K562 (cell line): ENCODE data around the gene MFSD11. TPM values are rescaled to one million over a fixed set of nuclear protein-coding genes. Genes with fewer than 3 reads are reported as not detected.
A peak's percentile ranks its signal among the peaks of the same experiment; 100 is the strongest.
"Not testable (repeated sequence)": the region's sequence is repeated elsewhere in the genome, so short reads cannot be mapped to it uniquely, and the experiment has no call there.

ENCODE experiments used
- ATAC-seq: fragments of 200-7000 bp; cut with Tn5 transposase; 3 replicates; pipeline ENCODE4 v1.9.1; 2020; ENCODE audit warnings: moderate library complexity
- BruUV-seq: library from RNA; stranded (reverse); fragments of 400-500 nt; replicated peaks from 2 replicates; lab custom pipeline; 2021; lab: Mats Ljungman, UMichigan
- CTCF ChIA-PET: fragments of 300-600 bp; formaldehyde crosslinking; extraction: SDS; loops from one replicate; lab custom pipeline; 2021; ENCODE audit warnings: low intra/inter-chr PET ratio; lab: Yijun Ruan, JAX
- POLR2A ChIA-PET: fragments of 300-600, 350-650 bp; sonication (Branson Sonifier 250); formaldehyde crosslinking; extraction: SDS; loops from one replicate; lab custom pipeline; 2021; ENCODE audit warnings: antibody characterized with exemption, inconsistent platforms; lab: Yijun Ruan, JAX
- DNase-seq, 4 experiments: peaks; one replicate each; pipeline versions ENCODE4 v3.0.0 to v3.0.0-alpha.2; 2011 to 2018; ENCODE audit warnings: low spot score in 3 of 4, mixed read lengths in 3 of 4; ENCODE audit errors: extremely low read depth in 1 of 4
- FAIRE-seq: peaks from 2 replicates; lab custom pipeline; 2011; peaks lifted over from hg19 to GRCh38; lab: Jason Lieb, UNC
- H2AFZ ChIP-seq: 2 replicates; pipeline ENCODE4 v1.6.0; 2011; ENCODE audit warnings: low read depth, low read length, control low read depth, inconsistent platforms
- H3K27ac ChIP-seq: fragments of 200-600 bp; 3 replicates; pipeline ENCODE4 v1.8.0; 2011; ENCODE audit warnings: low read depth, mild to moderate bottlenecking, control low read depth, inconsistent platforms, low read length, moderate library complexity, mixed read lengths; ENCODE audit errors: extremely low read depth
- H3K27me3 ChIP-seq, 2 experiments: fragments of 300-600 bp in 1 of 2; 2 replicates in 1 of 2; 3 replicates in 1 of 2; pipeline versions ENCODE4 v1.6.0 to v1.8.0; 2011; ENCODE audit warnings: inconsistent platforms in 2 of 2, low read length in 2 of 2, mild to moderate bottlenecking in 1 of 2, mixed read lengths in 1 of 2, moderate library complexity in 1 of 2; ENCODE audit not compliant: control insufficient read depth in 2 of 2, insufficient read depth in 2 of 2
- H3K36me3 ChIP-seq: fragments of 300-600 bp; 3 replicates; pipeline ENCODE4 v1.8.0; 2011; ENCODE audit warnings: mild to moderate bottlenecking, low read length, inconsistent platforms; ENCODE audit not compliant: control insufficient read depth, insufficient read depth
- H3K4me1 ChIP-seq, 2 experiments: fragments of 200-600 bp in 1 of 2; replicated peaks in 1 of 2; 2 replicates in 1 of 2; 3 replicates in 1 of 2; pipeline versions ENCODE4 v1.5.1 to v1.8.0; 2011; ENCODE audit warnings: inconsistent platforms in 2 of 2, low read length in 2 of 2, mild to moderate bottlenecking in 1 of 2, mixed read lengths in 1 of 2, moderate library complexity in 1 of 2; ENCODE audit not compliant: control insufficient read depth in 2 of 2, insufficient read depth in 2 of 2
- H3K4me2 ChIP-seq: 2 replicates; pipeline ENCODE4 v1.6.1; 2011; ENCODE audit warnings: low read length, control low read depth, inconsistent platforms, mixed read lengths; ENCODE audit not compliant: insufficient read depth
- H3K4me3 ChIP-seq: fragments of 200-600 bp; sonication (generic), shearing (Covaris generic); 2 replicates; pipeline ENCODE4 v1.5.1; 2016; ENCODE audit warnings: control low read depth, inconsistent platforms
- H3K79me2 ChIP-seq: fragments of 200-600 bp; 3 replicates; pipeline ENCODE4 v1.8.0; 2011; ENCODE audit warnings: low read length, inconsistent platforms; ENCODE audit not compliant: control insufficient read depth, insufficient read depth
- H3K9ac ChIP-seq, 2 experiments: 2 replicates each; pipeline versions ENCODE4 v1.6.0 to v1.6.1; 2011; ENCODE audit warnings: low read depth in 2 of 2, low read length in 2 of 2, control low read depth in 1 of 2, inconsistent platforms in 1 of 2, mild to moderate bottlenecking in 1 of 2, mixed read lengths in 1 of 2; ENCODE audit not compliant: insufficient read depth in 1 of 2
- H3K9me1 ChIP-seq: one replicate; pipeline ENCODE4 v1.6.0; 2011; ENCODE audit warnings: inconsistent platforms, mild to moderate bottlenecking, low read length, moderate library complexity; ENCODE audit not compliant: control insufficient read depth, insufficient read depth
- H3K9me3 ChIP-seq: replicated peaks from 2 replicates; pipeline ENCODE4 v1.5.1; 2011; ENCODE audit warnings: low read depth, low read length, inconsistent platforms; ENCODE audit not compliant: control insufficient read depth, insufficient read depth
- H4K20me1 ChIP-seq: replicated peaks from 2 replicates; pipeline ENCODE4 v1.6.1; 2011; ENCODE audit warnings: low read length, inconsistent platforms, mixed read lengths; ENCODE audit not compliant: control insufficient read depth, insufficient read depth
- CXXC5 ChIP-seq: fragments of 250-450 bp; sonication (Bioruptor Pico); IDR thresholded peaks from 2 replicates; pipeline ENCODE4 v1.8.0; 2022; ENCODE audit warnings: inconsistent platforms, mild to moderate bottlenecking, moderate library complexity
- EGR1 ChIP-seq: fragments of 450-650 bp; conservative IDR thresholded peaks from 2 replicates; pipeline ENCODE4 v1.6.1; 2017; ENCODE audit warnings: mild to moderate bottlenecking
- MAZ ChIP-seq, 2 experiments: fragments of 450-650 bp in 1 of 2; sonication (generic) in 1 of 2; formaldehyde crosslinking; IDR thresholded peaks in 1 of 2; conservative IDR thresholded peaks in 1 of 2; 2 replicates each; pipeline versions ENCODE4 v1.4.0 to v1.5.0; 2020; ENCODE audit warnings: mild to moderate bottlenecking in 1 of 2, missing genetic modification reagents in 1 of 2
- MGA ChIP-seq: fragments of 450-650 bp; IDR thresholded peaks from 2 replicates; pipeline ENCODE4 v1.6.1; 2016; ENCODE audit warnings: mild to moderate bottlenecking, moderate library complexity
- POLR2G ChIP-seq: fragments of 200-400 bp; formaldehyde crosslinking; IDR thresholded peaks from 2 replicates; pipeline ENCODE4 v1.6.1; 2017; ENCODE audit warnings: low read depth, mild to moderate bottlenecking, antibody characterized with exemption, low read length, moderate library complexity
- RBBP5 ChIP-seq: fragments of 200-600 bp; sonication (generic); IDR thresholded peaks from 2 replicates; pipeline ENCODE4 v1.6.1; 2012; ENCODE audit warnings: borderline replicate concordance, mild to moderate bottlenecking, low read length, control low read depth, inconsistent platforms; ENCODE audit not compliant: insufficient read depth, poor library complexity, severe bottlenecking
- ZFX ChIP-seq: sonication (generic); formaldehyde crosslinking; IDR thresholded peaks from 2 replicates; pipeline ENCODE4 v1.8.0; 2022; ENCODE audit warnings: mild to moderate bottlenecking, missing genetic modification reagents, moderate library complexity
- WGBS: fragments of 100-300 bp; shearing (Covaris generic); methylation state at CpG from one replicate; pipeline ENCODE4 v1.1.6; 2016; ENCODE audit warnings: low coverage, mixed read lengths; ENCODE audit not compliant: insufficient coverage; ENCODE audit errors: missing lambda C conversion rate; 5-methylcytosine and 5-hydroxymethylcytosine counted together
- in situ Hi-C: fragments of 300-500 bp; cut with MboI; formaldehyde crosslinking; loops from 4 replicates; pipeline ENCODE4 v1.15.0; 2018; ENCODE audit warnings: inconsistent platforms, mixed read lengths
- intact Hi-C: fragments of 100-400 bp; cut with micrococcal nuclease; formaldehyde crosslinking; loops from 2 replicates; pipeline ENCODE4 v1.14.2; 2022
- polyA plus RNA-seq, 8 experiments: library from polyadenylated mRNA; depleted of rRNA in 4 of 8; stranded (reverse) in 5 of 8; unstranded in 3 of 8; fragments of >200 nt; fragmentation: Nextera tagmentation in 2 of 8; fragmentation: Illumina TruSeq in 1 of 8; extraction: Ambion mirVana in 2 of 8; extraction: Trizol in 1 of 8; gene quantifications; 2 replicates each; pipeline versions ENCODE4 v1.2.1 to v1.2.3, GENCODE V29; 2011 to 2014; ENCODE audit warnings: inconsistent platforms in 1 of 8, missing spikeins in 1 of 8
- total RNA-seq, 7 experiments: library from RNA; depleted of rRNA in 6 of 7; stranded (reverse); fragments of >200 nt in 6 of 7; fragmentation: Illumina TruSeq in 2 of 7; extraction: Trizol in 2 of 7; gene quantifications; 2 replicates each; pipeline versions ENCODE4 v1.2.1 to v1.2.3, GENCODE V29; 2011 to 2021; ENCODE audit warnings: low replicate concordance in 1 of 7

MFSD11 gene
- total and polyA plus RNA-seq, 9 of the 15 experiments (the other 6 are each of a cell fraction or from before 2014, with no cell fraction given), result 14.4 to 24.5 (median 19.9) TPM

- POLR2A ChIA-PET, result interaction anchor here (0.6 to 5.2 kb wide), 8 partner anchors 11 to 407 kb away, joined by 3 to 35 read pairs (median 6); partner anchors contain the start of genes JMJD6 and METTL23
- H3K27ac ChIP-seq, H4K20me1 ChIP-seq, H3K9me1 ChIP-seq, H3K27me3 ChIP-seq, CTCF ChIA-PET, H3K79me2 ChIP-seq, intact Hi-C loops, H3K9me3 ChIP-seq, in situ Hi-C loops, BruUV-seq: not testable (repeated sequence)
- Histone ChIP-seq H3K36me3 (peaks cover 23% of the 10 kb centered on the region), H3K4me1 (peaks cover 28 to 35% of the 10 kb centered on the region in 2 experiments; a peak in 4 of 5 replicates), H3K4me2 (peak overlapping the region; percentile 76), H3K4me3 (peak overlapping the region; percentile 42), H3K9ac (peak overlapping the region; percentile 53 to 89; a peak in 3 of 4 replicates), H2AFZ (peak overlapping the region; percentile 73)
- DNase-seq (peak in 2 of 4 experiments; percentile 56 to 59), ATAC-seq (peak; percentile 13), FAIRE-seq (peak; percentile 32)
- WGBS, result 14% methylated on average over 35 of the region's 79 CpGs
- 0 out of 2 replicates have a peak, but pooled peaks have one; percentile 16 for TF ChIP-seq EGR1
- TF ChIP-seq POLR2G, result peak; percentile 30; the same call in 1 of the 2 replicates
- peak; percentile 68 for TF ChIP-seq MGA
- TF ChIP-seq MAZ (CRISPR knock-in tag; conservative IDR thresholded peaks at IDR 0.05 in 1 of 2, IDR thresholded peaks at IDR 0.05 in 1 of 2), result 0 out of 4 replicates have a peak, but pooled peaks of 1 of the 2 experiments have one; percentile 46
- TF ChIP-seq ZFX (CRISPR knock-in tag), result peak; percentile 39; the same call in 1 of the 2 replicates
- TF ChIP-seq CXXC5 (CRISPR knock-in tag), result peak; percentile 44; the same call in 1 of the 2 replicates
- peak; percentile 7 for TF ChIP-seq RBBP5
Measured at GRCh38 chr17:76709951-76710862, 27.7 kb upstream of the MFSD11 start.
